Measurements from ENCODE around the gene WSB2. TPM values are rescaled to one million over a fixed set of nuclear protein-coding genes. Genes with fewer than 3 reads are reported as not detected.
"Not testable (repeated sequence)": the region's sequence is repeated elsewhere in the genome, so short reads cannot be mapped to it uniquely, and the experiment has no call there.

Gene WSB2
- total RNA-seq, 1 donor from 2014 or later, result 96.1 TPM

DNA sequence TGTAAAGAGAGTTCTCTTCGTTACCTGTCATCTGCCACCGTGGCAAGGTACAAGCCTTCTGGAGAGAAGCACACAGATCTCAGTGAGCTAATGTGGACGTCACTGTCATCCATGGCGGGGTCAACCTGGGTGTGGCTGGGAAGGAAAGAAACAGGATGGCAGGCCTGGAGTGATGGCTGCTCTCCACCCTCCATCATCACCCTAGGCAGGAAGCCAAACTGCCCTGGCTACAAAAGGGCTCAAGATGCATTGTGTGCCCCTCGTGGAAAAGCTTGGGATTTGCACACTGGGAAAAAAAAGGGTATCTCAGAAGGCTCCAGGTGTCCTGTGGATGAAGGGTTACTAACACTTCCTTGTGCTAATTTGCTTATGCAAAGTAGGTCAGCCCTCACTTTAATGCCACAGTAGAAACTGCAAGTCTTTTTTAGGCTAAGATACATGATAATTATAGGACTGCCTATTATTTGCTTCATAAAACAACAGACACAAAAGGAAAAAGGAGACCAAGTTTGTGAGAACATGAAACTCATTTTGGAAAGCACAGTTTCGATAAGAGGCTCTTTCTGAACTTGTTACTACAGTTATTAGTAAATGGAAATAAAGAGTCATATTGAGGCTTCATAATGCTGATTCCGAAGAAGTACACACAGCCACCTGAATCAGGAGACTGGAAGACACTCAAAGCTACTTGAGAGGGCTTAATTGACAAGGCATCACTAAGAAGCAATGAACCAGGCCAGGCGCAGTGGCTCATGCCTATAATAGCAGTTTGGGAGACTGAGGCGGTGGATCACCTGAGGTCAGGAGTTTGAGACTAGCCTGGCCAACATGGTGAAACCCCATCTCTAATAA is 25.6 kb downstream of the WSB2 start:
- no peak for DNase-seq (ENCODE audit: low read depth, low spot score)

DNA sequence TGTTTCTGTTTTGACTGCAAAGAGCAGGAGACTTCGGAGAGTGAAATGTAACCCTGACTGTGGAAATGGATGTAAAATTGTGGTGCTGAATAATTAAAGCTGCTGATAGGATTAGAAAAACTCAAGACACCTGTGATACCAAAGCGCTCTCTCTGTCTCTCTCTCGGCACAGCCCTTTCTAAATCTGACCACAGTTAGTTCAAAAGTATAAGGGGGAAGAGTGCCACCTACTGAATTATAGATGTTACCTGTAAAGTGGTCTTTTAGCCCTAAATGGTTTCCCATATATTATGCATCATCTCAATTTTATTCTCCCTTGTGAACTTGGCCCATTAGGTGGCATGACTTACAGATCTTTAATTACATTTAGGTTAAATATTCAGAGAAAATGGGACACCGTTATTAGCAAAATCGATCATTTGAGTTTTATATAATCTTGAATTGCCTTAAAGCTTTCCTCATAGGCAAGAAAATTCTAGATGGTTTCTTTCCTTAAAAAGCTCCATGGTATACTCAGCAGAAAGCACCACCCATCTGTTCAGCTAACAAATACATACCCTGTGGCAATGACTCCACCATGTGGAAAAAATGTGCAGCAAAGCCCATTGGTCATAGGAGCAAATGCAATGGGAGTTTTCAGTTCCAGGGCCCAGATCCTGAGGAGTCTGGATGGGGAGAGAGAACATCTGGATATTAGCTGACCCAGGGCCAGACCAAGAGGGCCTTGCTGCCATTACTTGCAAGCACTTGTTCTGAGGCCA is 26.4 kb downstream of the WSB2 start:
- no peak for DNase-seq (ENCODE audit: low read depth, low spot score)

DNA sequence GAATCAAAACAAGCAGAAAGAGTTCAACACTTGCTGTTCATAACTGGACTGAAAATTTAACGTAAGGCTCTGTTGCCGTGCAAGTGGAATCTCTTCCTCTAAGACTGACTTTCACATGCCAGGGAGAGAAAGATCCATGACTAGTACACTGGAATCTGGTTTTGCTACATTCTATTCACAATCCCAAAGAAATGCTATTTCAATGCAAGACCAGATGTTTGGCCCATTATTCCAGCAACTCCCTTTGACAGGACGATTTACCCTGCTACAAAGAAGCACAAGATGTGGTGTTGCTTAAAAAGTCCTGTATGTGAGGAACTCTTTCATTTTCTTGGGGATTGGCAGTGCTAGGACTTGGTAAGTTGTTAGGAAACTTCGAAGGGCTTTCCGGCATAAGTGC is 27.1 kb downstream of the WSB2 start:
- DNase-seq (ENCODE audit: low read depth, low spot score), result no peak

DNA sequence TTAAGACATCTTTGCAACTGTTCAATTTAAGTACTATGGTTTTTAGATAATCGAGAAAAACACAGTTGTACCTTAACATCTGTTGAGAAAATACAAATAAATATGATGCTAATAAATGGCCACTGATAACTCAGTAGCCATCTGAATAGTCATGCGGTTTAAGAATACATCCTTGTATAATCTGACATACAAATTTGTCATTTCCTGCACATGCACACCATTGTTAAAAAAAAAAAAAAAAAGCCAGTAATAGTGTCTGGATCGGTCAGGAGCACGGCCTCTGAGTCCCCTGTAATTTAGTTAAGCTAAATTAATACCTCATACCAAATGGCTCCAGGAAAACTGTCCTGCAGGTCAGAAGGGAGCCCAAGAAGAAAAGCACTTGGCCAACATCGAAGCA is 27.7 kb downstream of the WSB2 start:
- no peak for DNase-seq (ENCODE audit: low read depth, low spot score)

DNA sequence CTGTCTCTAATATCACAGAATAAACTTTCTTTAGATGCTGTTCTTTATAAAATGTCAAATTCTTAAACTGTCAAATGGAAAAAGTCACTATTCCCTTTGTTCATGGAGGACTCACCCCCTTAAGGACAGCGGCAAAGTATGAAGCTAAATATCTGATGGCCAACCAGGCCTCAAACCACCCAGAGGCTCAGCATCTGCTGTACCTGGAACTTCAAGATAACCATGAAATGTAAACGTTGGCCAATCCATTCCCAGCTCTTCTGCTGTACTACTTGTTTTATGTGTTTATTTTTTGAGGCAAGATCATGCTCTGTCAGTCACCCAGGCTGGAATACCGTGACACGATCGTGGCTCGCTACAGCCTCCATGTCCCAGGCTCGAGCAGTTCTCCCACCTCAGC is 28.8 kb downstream of the WSB2 start:
- no peak for DNase-seq (ENCODE audit: low read depth, low spot score)

DNA sequence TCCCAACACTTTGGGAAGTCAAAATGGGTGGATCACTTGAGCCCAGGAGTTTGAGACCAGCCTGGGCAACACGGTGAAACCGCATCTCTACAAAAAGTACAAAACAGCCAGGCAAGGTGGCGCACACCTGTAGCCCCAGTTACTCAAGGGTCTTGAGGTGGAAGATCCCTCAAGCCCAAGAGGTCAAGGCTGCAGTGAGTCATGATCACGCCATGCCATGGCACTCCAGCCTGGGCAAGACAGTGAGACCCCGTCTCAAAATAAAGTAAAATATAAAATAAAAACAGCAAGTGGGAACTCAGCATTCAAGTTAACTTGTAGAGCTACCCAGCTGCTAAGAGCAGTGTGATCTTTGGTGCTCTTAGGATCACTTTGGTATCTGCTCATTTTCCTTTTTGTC is 31.8 kb downstream of the WSB2 start:
- DNase-seq (ENCODE audit: low read depth, low spot score), result no peak

DNA sequence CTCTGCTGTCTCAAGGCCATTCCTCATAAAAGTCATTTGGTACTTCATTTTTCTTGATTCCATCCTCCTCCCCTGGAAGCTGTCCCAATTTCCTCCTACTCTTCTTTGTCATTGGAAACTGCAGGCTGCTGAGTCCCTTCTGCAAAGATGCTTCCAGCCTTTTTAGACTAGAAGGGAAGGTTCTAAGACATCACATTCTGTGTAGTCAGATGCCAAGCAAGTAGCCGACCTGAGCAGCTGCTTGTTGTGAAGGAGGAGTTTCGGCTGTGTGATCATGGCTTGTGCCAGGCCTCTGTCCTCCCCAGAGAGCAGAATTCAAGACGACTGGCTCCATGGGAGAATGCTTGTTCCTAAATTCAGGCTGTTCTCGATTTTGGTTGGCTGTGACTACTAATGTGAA is 35.8 kb downstream of the WSB2 start:
- no peak for DNase-seq (ENCODE audit: low read depth, low spot score)

DNA sequence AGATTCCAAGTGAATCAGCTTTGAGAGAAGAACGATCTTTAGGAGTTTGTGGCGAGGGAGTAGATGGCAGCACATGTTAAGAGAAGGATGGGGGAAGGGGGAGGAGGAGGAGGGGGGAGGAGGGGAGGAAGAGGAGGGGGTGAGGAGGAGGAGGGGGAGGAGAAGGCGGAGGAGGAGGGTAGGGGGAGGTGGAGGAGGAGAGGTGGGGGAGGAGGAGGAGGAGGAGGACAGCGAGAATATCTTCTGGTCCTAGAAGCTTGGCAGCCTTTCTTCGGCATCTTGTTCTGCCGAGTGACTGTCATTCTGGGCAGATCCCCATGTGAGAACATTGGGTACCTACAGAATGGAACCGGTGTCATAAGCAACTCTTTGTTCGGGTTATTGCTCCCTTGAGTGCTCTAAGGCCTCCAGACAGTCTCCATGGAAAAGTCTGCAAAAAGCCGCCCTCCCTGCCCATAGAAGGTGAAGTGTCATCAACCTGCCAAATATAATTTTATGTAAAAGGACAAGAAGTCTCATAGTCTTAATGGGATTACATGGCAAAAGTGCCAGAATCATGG is 37.6 kb downstream of the WSB2 start:
- DNase-seq (ENCODE audit: low read depth, low spot score), result no peak

DNA sequence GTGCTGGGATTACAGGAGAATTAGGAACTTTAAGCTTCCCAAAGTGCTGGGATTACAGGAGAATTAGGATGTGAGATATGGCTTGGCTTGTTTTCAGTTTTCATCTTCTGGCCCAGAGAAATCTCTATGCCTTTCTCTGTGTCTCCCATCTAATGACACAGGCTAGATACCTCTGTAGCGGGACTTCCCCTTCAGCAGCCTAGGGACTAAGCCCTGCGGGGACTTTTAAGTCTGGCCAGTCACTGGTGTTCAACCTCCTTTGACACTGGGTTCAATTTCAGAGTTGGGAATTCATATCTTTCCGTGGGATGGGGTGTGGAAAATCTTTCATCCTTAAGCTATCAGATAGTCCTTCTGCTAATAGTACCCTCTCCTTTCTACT is 38.3 kb downstream of the WSB2 start:
- DNase-seq (ENCODE audit: low read depth, low spot score), result no peak

DNA sequence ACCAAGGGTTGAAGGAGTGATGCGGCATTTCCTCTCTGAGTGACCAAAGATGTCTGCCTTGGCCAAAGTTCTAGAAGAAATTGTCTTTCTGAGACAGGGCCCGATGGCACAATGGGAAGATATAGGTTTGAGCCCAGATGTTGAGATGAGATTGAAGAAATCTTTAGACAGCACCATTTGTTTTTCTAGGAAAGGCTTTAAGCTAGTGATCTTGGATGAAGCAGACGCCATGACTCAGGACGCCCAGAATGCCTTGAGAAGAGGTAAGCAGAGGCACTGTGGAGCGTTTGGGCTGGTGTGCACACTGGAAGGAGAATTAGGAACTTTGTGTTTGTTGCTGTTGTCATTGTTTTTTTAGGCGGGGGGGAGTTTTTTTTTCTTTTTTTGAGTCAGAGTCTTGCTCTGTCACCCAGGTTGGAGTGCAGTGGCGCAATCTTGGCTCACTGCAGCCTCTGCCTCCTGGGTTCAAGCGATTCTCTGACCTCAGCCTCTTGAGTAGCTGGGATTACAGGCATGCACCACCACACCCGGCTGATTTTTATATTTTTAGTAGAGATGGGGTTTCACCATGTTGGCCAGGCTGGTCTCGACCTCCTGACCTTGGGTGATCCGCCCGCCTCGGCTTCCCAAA is 38.8 kb downstream of the WSB2 start:
- not testable (repeated sequence) for DNase-seq (ENCODE audit: low read depth, low spot score)

DNA sequence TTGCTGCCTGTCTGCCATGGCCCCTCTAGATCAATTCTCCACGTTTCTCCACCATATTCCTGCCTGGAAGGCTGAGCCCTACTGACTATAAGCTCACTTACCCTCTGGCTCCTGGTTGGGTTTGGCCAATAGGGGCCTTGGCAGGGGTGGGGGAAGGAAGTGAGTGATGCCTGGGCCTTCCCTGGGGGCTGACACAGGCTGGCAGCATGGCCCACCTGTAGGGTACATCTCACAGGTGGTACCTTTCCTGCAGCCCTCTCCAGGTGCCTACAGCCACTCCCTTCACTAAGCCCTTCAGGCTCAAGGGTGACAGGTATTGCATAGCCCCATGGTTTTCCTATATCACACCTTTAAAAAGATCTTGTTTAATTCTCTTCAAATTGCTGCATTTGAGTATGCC is 40.9 kb downstream of the WSB2 start:
- DNase-seq (ENCODE audit: low read depth, low spot score), result no peak

DNA sequence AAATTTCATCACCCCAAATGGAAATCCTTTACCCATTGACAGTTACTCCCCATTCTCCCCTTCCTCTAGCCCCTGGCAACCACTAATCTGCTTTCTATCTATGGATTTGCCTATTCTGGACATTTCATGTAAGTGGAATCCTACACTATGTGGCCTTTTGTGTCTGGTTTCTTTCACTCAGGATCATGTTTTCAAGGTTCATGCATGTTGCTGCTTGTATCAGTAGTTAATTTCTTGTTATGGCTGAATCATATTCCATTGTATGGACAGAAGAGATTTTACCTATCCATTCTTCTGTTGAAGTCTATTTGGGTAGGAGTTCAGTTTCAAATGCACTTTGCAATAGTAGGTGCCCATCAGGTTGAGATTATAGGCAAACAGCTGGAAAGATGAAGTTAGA is 43.1 kb downstream of the WSB2 start:
- no peak for DNase-seq (ENCODE audit: low read depth, low spot score)

DNA sequence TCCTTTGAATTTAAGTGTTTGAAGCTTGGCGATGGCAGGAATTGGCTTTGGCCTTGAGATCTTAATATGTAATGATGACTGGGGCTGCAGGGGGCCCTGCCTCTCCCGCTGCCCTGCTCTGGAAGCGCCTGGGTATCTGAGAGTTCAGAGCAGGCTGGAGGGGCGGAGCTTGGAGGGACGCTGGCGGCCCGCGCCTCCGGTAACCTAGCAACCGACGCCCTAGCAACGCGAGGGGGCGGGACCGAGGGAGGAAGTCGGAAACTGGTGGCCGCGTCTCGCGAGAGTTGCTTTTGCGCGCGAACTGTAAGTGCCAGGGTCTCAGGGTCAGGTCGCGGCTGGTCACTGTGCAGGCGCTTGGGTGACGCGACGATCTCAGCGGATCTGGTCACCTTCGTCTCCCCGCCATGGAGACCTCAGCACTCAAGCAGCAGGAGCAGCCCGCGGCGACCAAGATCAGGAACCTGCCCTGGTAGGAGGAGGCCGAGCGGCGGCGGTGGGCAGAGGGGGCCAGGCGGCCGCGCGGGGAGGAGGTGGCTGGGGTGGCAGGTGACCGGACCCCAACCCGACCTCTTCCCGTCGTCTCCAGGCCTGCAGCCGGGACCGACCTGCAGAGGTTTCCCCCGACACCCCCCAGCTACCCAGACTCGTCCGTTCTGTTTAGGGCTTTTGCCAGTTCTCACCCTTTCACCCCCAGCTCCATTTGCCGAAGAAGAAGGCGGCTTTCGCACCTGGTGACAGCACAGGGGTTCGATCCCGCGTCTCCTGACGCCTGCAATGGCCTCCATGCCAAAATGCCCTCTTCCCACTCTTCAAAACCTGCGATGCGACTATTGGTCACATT is 44.3 kb downstream of the WSB2 start, which contains the start of gene RFC5:
Gene RFC5, plus strand, starts transcription at position 280 of the 841 bp plus-strand sequence. Its CDS starts 125 bp downstream, at position 405.
- peak; percentile 83 for DNase-seq (ENCODE audit: low read depth, low spot score)

DNA sequence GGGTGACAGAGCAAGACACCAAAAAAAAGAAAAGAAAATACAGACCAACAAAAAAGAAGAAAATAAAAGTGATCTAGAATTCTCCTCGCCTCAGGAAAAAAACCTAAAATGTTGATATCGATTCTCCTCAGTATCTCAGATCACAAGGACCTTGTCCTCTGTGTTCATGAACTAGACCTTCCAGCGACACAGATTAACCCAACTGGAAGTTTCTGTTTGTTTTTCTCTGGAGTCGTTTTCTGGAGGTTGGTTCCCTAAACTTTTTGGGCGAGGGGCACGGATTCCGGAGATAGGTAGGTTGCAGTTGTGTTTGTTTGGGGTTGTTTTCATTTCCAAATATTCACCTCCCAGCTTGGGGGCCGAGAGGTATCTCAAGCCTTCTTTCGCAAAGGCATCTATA is 45.0 kb downstream of the WSB2 start:
- DNase-seq (ENCODE audit: low read depth, low spot score), result no peak

DNA sequence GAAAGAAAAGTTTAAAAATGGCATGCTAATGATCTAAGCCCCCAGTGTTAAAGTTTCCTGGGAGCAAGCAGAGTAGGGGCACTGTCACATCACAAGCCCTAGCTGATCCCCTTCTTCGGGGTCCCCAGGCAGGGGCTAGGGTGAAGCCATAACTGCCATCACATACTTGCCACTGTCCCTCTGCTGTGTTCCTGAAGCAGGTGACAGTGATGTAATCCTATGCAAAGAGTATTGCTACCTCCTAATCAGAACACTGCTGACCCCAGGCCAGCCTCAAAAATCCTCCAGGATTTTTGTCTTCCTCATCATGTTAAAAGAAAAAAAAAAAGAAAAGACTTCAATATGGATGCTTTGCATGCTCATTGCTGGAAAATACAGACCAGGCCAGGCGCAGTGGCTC is 45.7 kb downstream of the WSB2 start:
- no peak for DNase-seq (ENCODE audit: low read depth, low spot score)

DNA sequence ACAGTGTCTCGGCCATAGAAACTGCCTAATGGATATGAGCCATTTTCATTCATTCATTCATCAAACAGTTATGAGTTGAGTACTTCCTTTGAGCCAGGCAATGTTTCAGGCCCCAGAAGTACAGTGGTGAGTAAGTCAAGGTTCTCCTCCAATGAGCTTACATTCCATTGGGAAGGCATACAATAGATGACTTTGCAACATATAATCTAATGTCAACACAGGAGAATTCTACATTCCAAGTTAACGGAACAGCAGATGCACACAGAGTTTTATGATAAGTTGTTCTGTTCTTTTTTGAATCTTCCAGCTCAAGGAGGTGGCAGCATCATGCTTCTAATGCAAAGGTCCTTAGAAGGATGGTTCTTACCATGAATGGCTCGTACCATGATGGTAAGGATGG is 47.7 kb downstream of the WSB2 start:
- DNase-seq (ENCODE audit: low read depth, low spot score), result no peak

DNA sequence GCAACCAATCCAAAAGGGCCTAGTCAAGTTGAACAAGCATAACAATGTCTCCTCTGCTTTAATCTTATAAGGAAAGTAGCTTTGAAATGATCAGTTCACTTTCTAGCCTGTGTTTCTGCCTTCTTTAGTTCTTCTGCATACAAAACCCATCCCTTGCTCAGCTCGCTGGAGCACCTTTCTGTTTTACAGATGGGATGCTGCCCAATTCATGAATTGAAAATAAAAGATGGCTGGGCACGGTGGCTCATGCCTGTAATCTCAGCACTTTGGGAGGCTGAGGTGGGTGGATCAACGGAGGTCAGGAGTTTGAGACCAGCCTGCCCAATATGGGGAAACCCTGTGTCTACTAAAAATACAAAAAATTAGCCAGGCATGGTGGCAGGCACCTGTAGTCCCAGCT is 49.0 kb downstream of the WSB2 start:
- no peak for DNase-seq (ENCODE audit: low read depth, low spot score)

DNA sequence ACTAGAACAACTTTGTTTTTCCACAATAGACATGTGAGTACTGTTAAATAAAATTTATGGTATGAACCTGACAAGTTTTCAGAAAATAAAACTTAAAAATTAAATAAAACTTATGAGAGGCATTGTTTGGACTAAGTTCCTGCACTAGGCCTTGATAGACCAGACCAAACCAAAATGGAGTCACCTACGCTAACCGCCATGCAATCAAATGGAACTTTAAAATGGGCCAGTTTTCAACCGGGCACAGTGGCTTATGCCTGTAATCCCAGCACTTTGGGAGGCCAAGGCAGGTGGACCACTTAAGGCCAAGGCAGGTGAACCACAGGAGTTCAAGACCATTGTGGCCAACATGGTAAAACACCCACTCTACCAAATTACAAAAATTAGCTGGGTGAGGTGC is 49.6 kb downstream of the WSB2 start:
- DNase-seq (ENCODE audit: low read depth, low spot score), result no peak

DNA sequence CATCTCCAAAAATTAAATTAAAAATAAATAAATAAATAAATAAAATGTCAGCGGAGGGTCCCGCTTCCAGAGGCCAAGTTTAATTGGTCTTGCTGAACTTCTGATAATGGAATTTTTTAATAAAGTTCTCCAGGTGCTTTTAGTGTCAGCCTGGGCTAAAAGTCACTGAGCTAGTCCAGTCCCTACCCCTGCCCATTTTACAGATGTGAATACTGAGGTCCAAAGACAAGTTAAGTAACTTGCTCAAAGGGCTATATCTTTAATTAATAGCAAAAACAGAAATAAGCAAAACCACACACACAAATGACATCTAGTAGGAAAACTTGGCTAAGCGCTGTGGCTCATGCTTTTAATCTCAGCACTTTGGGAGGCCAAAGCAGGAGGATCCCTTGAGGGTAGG is 50.1 kb downstream of the WSB2 start:
- no peak for DNase-seq (ENCODE audit: low read depth, low spot score)

DNA sequence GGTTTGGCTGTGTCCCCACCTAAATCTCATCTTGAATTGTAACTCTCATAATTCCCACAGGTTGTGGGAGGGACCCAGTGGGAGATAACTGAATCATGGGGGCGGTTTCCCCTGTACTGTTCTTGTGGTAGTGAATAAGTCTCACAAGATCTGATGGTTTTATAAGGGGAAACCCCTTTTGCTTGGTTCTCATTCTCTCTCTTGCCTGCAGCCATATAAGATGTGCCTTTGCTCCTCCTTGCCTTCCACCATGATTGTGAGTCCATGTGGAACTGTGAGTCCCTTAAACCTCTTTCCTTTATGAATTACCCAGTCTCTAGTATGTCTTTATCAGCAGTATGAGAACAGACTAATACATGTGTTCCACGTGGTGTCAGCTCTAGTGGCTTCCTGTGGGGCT is 61.2 kb downstream of the WSB2 start:
- DNase-seq (ENCODE audit: low read depth, low spot score), result not testable (repeated sequence)

DNA sequence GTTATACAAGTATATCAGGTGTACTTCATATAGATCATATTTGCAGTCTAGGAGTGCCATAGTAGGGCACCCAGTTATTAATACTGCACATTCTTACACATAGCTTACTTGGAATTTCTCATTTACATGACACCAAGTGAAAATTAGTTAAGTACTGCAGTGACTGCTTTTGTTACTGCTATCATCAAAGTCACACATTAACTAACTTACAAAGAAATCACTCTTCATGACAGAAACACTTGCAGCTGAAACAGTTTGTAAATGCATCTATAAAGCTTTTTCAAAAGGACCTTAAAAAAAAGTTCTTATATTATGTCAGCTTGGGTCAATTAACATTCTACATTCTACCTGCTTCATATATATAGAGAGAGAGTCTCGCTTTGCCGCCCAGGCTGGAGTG is 62.3 kb downstream of the WSB2 start:
- no peak for DNase-seq (ENCODE audit: low read depth, low spot score)
